NT2/D1 (cell line): ENCODE measurements around the gene TBC1D22A.

Experiments
- DNase-seq: peaks from one replicate; pipeline ENCODE4 v3.0.0-alpha.2; 2011; ENCODE audit warnings: low read depth, low spot score
- H3K27me3 ChIP-seq: 2 replicates; pipeline ENCODE4 v1.6.0; 2011; ENCODE audit warnings: mild to moderate bottlenecking; ENCODE audit not compliant: insufficient read length, insufficient read depth
- H3K36me3 ChIP-seq: 2 replicates; pipeline ENCODE4 v1.6.1; 2011; ENCODE audit warnings: mild to moderate bottlenecking, low read length, mixed read lengths; ENCODE audit not compliant: insufficient read depth, insufficient read length
- H3K4me1 ChIP-seq: 2 replicates; pipeline ENCODE4 v1.5.1; 2011; ENCODE audit not compliant: insufficient read depth, insufficient read length
- H3K4me3 ChIP-seq: 2 replicates; pipeline ENCODE4 v1.5.1; 2011; ENCODE audit warnings: low read depth; ENCODE audit not compliant: insufficient read length
- H3K9ac ChIP-seq: 2 replicates; pipeline ENCODE4 v1.6.0; 2011; ENCODE audit warnings: low read depth; ENCODE audit not compliant: insufficient read length
- H3K9me3 ChIP-seq: 2 replicates; pipeline ENCODE4 v1.5.1; 2011; ENCODE audit warnings: mild to moderate bottlenecking, low read length; ENCODE audit not compliant: insufficient read depth
- SUZ12 ChIP-seq: IDR thresholded peaks from 2 replicates; pipeline ENCODE4 v1.6.1; 2011; ENCODE audit not compliant: insufficient read length, insufficient read depth; ENCODE audit errors: extremely low read depth
- YY1 ChIP-seq: IDR thresholded peaks from 2 replicates; pipeline ENCODE4 v1.6.1; 2011; ENCODE audit not compliant: insufficient read length, insufficient read depth
- ZNF274 ChIP-seq: IDR thresholded peaks from 2 replicates; pipeline ENCODE4 v1.6.1; 2011; ENCODE audit warnings: mild to moderate bottlenecking, low read depth, low read length

Gene TBC1D22A

GRCh38 chr22:46951350-46951749 is 188.9 kb downstream of the TBC1D22A start:
- no peak for DNase-seq
- H3K36me3 ChIP-seq = peaks cover 28% of the 10 kb centered on the region
- H3K4me3 ChIP-seq = no peak overlapping the region
- H3K9me3 ChIP-seq = no peaks in the 10 kb centered on the region
- no peak for TF ChIP-seq ZNF274
- TF ChIP-seq SUZ12 = no peak
- TF ChIP-seq YY1 = no peak
- peaks cover 6% of the 10 kb centered on the region for H3K4me1 ChIP-seq
- H3K9ac ChIP-seq = no peak overlapping the region
- no peaks in the 10 kb centered on the region for H3K27me3 ChIP-seq

- peaks cover 26% of the 10 kb centered on the region for H3K36me3 ChIP-seq
- DNase-seq = no peak
- no peaks in the 10 kb centered on the region for H3K27me3 ChIP-seq
- no peak overlapping the region for H3K4me3 ChIP-seq
- peaks cover 12% of the 10 kb centered on the region for H3K4me1 ChIP-seq
- TF ChIP-seq YY1 (no peak), ZNF274 (no peak), SUZ12 (no peak)
- no peaks in the 10 kb centered on the region for H3K9me3 ChIP-seq
- H3K9ac ChIP-seq = no peak overlapping the region
Measured at GRCh38 chr22:46951973-46952372, 189.5 kb downstream of the TBC1D22A start.

GRCh38 chr22:46953968-46954765 is 191.7 kb downstream of the TBC1D22A start:
- H3K27me3 ChIP-seq = no peaks in the 10 kb centered on the region
- peaks cover 20% of the 10 kb centered on the region for H3K36me3 ChIP-seq
- H3K9ac ChIP-seq = no peak overlapping the region
- no peak for DNase-seq
- TF ChIP-seq ZNF274 (no peak), YY1 (no peak), SUZ12 (no peak)
- peaks cover 21% of the 10 kb centered on the region for H3K4me1 ChIP-seq
- no peak overlapping the region for H3K4me3 ChIP-seq
- H3K9me3 ChIP-seq = no peaks in the 10 kb centered on the region

DNA sequence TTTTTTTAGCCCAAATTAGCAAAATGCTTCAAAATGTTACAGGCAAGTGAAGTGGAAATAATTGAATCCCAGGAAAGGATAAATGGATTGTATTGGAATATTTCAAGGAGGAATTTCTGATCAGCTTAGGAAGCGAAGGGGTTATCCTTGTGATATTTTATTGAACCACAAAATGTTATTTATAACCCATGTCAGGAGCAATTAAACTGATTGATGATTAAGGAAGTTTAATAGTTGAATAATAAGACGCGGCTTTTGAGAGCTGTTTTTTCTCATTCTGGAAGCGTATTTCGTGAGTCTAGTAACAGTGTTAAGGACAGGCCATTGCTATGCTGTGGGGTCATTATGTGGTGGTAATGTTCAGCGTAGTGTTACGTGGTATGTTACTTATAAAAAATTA is 192.3 kb downstream of the TBC1D22A start:
- Histone ChIP-seq H3K4me1 (peaks cover 23% of the 10 kb centered on the region), H3K27me3 (no peaks in the 10 kb centered on the region), H3K4me3 (no peak overlapping the region), H3K36me3 (peaks cover 15% of the 10 kb centered on the region), H3K9me3 (no peaks in the 10 kb centered on the region), H3K9ac (no peak overlapping the region)
- TF ChIP-seq ZNF274 (no peak), SUZ12 (no peak), YY1 (no peak)
- DNase-seq = no peak

DNA sequence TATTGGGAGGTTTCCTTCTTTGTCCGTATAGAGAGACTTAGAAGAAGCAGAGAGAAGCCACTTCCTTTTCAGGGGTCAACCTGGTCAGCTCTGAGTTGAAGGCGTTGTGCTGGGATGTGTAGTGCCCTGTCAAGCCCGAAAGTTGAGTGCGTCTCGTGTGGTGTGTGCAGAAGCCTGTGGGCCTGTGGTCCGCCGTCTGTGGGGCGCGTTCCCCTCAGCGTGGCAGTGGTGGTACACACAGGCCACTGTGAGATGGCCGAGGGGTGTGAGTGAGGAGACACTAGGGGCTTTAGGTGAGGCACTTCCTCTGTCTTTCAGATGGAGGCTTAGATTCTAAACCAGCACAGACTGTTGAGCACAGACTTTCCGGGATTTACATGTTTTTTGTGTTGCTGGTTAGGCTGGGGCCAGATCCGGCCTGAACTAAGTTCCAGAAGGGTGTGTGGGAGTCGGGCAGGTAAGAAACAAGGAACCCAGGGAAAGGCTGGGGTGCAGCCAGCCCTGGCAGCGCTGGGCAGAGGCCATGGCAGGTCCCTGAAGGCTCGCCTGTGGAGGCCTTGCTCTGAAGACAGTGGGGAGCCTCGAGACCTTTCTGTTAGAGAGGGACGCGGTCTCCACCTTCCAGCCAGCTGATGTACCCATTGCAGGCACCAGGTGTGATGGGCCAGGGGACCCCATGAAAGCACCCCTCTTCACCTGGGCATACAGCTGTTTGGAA is 194.2 kb downstream of the TBC1D22A start:
- no peaks in the 10 kb centered on the region for H3K27me3 ChIP-seq
- no peak for TF ChIP-seq ZNF274
- no peak for TF ChIP-seq YY1
- TF ChIP-seq SUZ12 = no peak
- peaks cover 23% of the 10 kb centered on the region for H3K4me1 ChIP-seq
- peaks cover 5% of the 10 kb centered on the region for H3K36me3 ChIP-seq
- no peak for DNase-seq
- H3K9me3 ChIP-seq = no peaks in the 10 kb centered on the region
- no peak overlapping the region for H3K4me3 ChIP-seq
- H3K9ac ChIP-seq = peak overlapping the region; percentile 9

GRCh38 chr22:46957521-46957920 is 195.1 kb downstream of the TBC1D22A start:
- H3K27me3 ChIP-seq = no peaks in the 10 kb centered on the region
- TF ChIP-seq ZNF274 (no peak), YY1 (no peak), SUZ12 (no peak)
- peaks cover 23% of the 10 kb centered on the region for H3K4me1 ChIP-seq
- H3K4me3 ChIP-seq = no peak overlapping the region
- no peak for DNase-seq
- H3K9me3 ChIP-seq = no peaks in the 10 kb centered on the region
- H3K36me3 ChIP-seq = no peaks in the 10 kb centered on the region
- peak overlapping the region; percentile 36 for H3K9ac ChIP-seq

GRCh38 chr22:46958191-46958590 is 195.7 kb downstream of the TBC1D22A start:
- DNase-seq = no peak
- peaks cover 23% of the 10 kb centered on the region for H3K4me1 ChIP-seq
- TF ChIP-seq SUZ12 = no peak
- no peak for TF ChIP-seq ZNF274
- no peak for TF ChIP-seq YY1
- H3K36me3 ChIP-seq = no peaks in the 10 kb centered on the region
- H3K9ac ChIP-seq = no peak overlapping the region
- H3K27me3 ChIP-seq = no peaks in the 10 kb centered on the region
- H3K9me3 ChIP-seq = no peaks in the 10 kb centered on the region
- no peak overlapping the region for H3K4me3 ChIP-seq
